DND-41 (cell line): ENCODE results near the gene PFKFB3.
A peak's percentile ranks its signal among the peaks of the same experiment; 100 is the strongest.

Experiments
- ATAC-seq: fragments of 200-7000 bp; cut with Tn5 transposase; 3 replicates; pipeline ENCODE4 v1.9.1; 2021; ENCODE audit warnings: low read depth; ENCODE audit not compliant: insufficient read depth
- DNase-seq: peaks from one replicate; pipeline ENCODE4 v3.0.0-alpha.2; 2020
- H2AFZ ChIP-seq: 2 replicates; pipeline ENCODE4 v1.6.0; 2012; ENCODE audit warnings: low read depth, low read length
- H3K27ac ChIP-seq: 2 replicates; pipeline ENCODE4 v1.5.1; 2012; ENCODE audit warnings: low read length, inconsistent platforms
- H3K27me3 ChIP-seq: fragments of 200-600 bp; sonication (generic); 2 replicates; pipeline ENCODE4 v1.6.0; 2012; ENCODE audit warnings: low read length, mild to moderate bottlenecking, inconsistent platforms; ENCODE audit not compliant: insufficient read depth, poor library complexity
- H3K36me3 ChIP-seq: 2 replicates; pipeline ENCODE4 v1.5.1; 2012; ENCODE audit warnings: low read length, inconsistent platforms; ENCODE audit not compliant: insufficient read depth
- H3K4me1 ChIP-seq: 2 replicates; pipeline ENCODE4 v1.5.1; 2012; ENCODE audit warnings: mild to moderate bottlenecking, low read length; ENCODE audit not compliant: insufficient read depth
- H3K4me2 ChIP-seq: 2 replicates; pipeline ENCODE4 v1.6.0; 2012; ENCODE audit warnings: mild to moderate bottlenecking, moderate library complexity, low read length, inconsistent platforms; ENCODE audit not compliant: insufficient read depth
- H3K4me3 ChIP-seq, 2 experiments: fragments of 200-600 bp in 1 of 2; shearing (Covaris generic) in 1 of 2; 2 replicates each; pipeline ENCODE4 v1.5.1; 2012 to 2016; ENCODE audit warnings: inconsistent platforms in 2 of 2, low read length in 2 of 2, mild to moderate bottlenecking in 2 of 2, low read depth in 1 of 2, moderate library complexity in 1 of 2
- H3K79me2 ChIP-seq: 2 replicates; pipeline ENCODE4 v1.6.0; 2012; ENCODE audit warnings: low read length, inconsistent platforms; ENCODE audit not compliant: insufficient read depth
- H3K9ac ChIP-seq: 2 replicates; pipeline ENCODE4 v1.6.0; 2012; ENCODE audit warnings: low read depth, mild to moderate bottlenecking, inconsistent platforms, low read length, moderate library complexity
- H3K9me3 ChIP-seq: 2 replicates; pipeline ENCODE4 v1.5.1; 2012; ENCODE audit warnings: low read length, moderate library complexity, mild to moderate bottlenecking, inconsistent platforms; ENCODE audit not compliant: insufficient read depth, severe bottlenecking
- H4K20me1 ChIP-seq: 2 replicates; pipeline ENCODE4 v1.6.0; 2012; ENCODE audit warnings: low read length; ENCODE audit not compliant: insufficient read depth
- EZH2 ChIP-seq: IDR thresholded peaks from 3 replicates; pipeline ENCODE4 v1.6.1; 2012; ENCODE audit warnings: borderline replicate concordance, low read depth, mild to moderate bottlenecking, moderate library complexity, low read length, inconsistent platforms; ENCODE audit not compliant: severe bottlenecking
- TF ChIP-seq, protein P1 (sequence below): IDR thresholded peaks from 2 replicates; pipeline ENCODE4 v1.5.1; 2012; ENCODE audit warnings: borderline replicate concordance, low read length, moderate library complexity, mild to moderate bottlenecking; ENCODE audit not compliant: poor library complexity, severe bottlenecking; ENCODE audit errors: extremely low read depth

The PFKFB3 gene

GRCh38 chr10:6199131-6199733 lies 3.5 kb upstream of the PFKFB3 start:
- Histone ChIP-seq H3K36me3 (peaks cover 9% of the 10 kb centered on the region; the same call in 1 of the 2 replicates), H3K27ac (no peak overlapping the region), H3K4me1 (peaks cover 37% of the 10 kb centered on the region), H3K4me2 (no peak overlapping the region), H3K4me3 (no peak overlapping the region), H3K27me3 (no peaks in the 10 kb centered on the region), H2AFZ (no peak overlapping the region), H3K79me2 (peaks cover 19% of the 10 kb centered on the region), H3K9me3 (no peaks in the 10 kb centered on the region), H4K20me1 (peaks cover 13% of the 10 kb centered on the region), H3K9ac (no peak overlapping the region)
- DNase-seq (no peak), ATAC-seq (no peak)
- no peak for TF ChIP-seq EZH2
- TF ChIP-seq, protein P1, sequence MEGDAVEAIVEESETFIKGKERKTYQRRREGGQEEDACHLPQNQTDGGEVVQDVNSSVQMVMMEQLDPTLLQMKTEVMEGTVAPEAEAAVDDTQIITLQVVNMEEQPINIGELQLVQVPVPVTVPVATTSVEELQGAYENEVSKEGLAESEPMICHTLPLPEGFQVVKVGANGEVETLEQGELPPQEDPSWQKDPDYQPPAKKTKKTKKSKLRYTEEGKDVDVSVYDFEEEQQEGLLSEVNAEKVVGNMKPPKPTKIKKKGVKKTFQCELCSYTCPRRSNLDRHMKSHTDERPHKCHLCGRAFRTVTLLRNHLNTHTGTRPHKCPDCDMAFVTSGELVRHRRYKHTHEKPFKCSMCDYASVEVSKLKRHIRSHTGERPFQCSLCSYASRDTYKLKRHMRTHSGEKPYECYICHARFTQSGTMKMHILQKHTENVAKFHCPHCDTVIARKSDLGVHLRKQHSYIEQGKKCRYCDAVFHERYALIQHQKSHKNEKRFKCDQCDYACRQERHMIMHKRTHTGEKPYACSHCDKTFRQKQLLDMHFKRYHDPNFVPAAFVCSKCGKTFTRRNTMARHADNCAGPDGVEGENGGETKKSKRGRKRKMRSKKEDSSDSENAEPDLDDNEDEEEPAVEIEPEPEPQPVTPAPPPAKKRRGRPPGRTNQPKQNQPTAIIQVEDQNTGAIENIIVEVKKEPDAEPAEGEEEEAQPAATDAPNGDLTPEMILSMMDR, result no peak

DNA sequence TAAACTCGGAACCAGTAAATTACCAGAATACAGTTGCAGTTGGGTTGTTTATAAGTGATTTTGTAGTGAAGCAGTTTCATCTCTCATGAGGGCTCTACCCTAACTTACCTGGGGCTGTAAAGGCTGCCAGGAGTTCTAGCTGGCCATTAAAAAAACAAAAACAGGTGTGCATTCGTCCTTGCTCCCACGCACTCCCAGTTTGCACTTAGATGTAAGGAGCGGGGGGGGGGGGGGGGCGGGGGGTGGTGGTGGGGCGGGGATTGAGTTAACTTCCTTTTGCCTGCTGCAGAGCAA lies 2.3 kb upstream of the PFKFB3 start:
- Histone ChIP-seq H3K36me3 (peaks cover 18% of the 10 kb centered on the region; the same call in 1 of the 2 replicates), H3K4me2 (peak overlapping the region; percentile 99), H4K20me1 (peaks cover 25% of the 10 kb centered on the region), H3K79me2 (peaks cover 28% of the 10 kb centered on the region), H3K27me3 (no peaks in the 10 kb centered on the region), H3K4me3 (peak overlapping the region in 1 of 2 experiments; percentile 94; a peak in 2 of 4 replicates), H3K27ac (peak overlapping the region; percentile 88), H3K9ac (peak overlapping the region; percentile 88), H2AFZ (peak overlapping the region; percentile 86; the same call in 1 of the 2 replicates), H3K9me3 (no peaks in the 10 kb centered on the region), H3K4me1 (peaks cover 44% of the 10 kb centered on the region)
- DNase-seq (no peak), ATAC-seq (no peak)
- TF ChIP-seq, protein P1, result no peak

GRCh38 chr10:6200734-6201515 lies 1.8 kb upstream of the PFKFB3 start:
- Histone ChIP-seq H3K27me3 (no peaks in the 10 kb centered on the region), H3K27ac (peak overlapping the region; percentile 88), H3K4me2 (peak overlapping the region; percentile 99), H3K4me1 (peaks cover 42% of the 10 kb centered on the region), H4K20me1 (peaks cover 26% of the 10 kb centered on the region), H3K36me3 (peaks cover 18% of the 10 kb centered on the region; the same call in 1 of the 2 replicates), H3K79me2 (peaks cover 32% of the 10 kb centered on the region), H3K9me3 (no peaks in the 10 kb centered on the region), H2AFZ (peak overlapping the region; percentile 86), H3K4me3 (peak overlapping the region; percentile 45 to 94; a peak in 3 of 4 replicates), H3K9ac (peak overlapping the region; percentile 88)
- DNase-seq (peak; percentile 74), ATAC-seq (peak; percentile 13)
- TF ChIP-seq EZH2, result no peak

- peak overlapping the region; percentile 99 for H3K4me2 ChIP-seq
- DNase-seq (peak; percentile 84), ATAC-seq (peak; percentile 66)
- H3K27me3 ChIP-seq, result no peaks in the 10 kb centered on the region
- TF ChIP-seq EZH2, result no peak
- TF ChIP-seq, protein P1, result peak; percentile 36
- peaks cover 26% of the 10 kb centered on the region for H4K20me1 ChIP-seq
- peak overlapping the region; percentile 82 for H3K27ac ChIP-seq
- no peaks in the 10 kb centered on the region for H3K9me3 ChIP-seq
- H3K79me2 ChIP-seq, result peaks cover 34% of the 10 kb centered on the region
- H3K4me3 ChIP-seq, result peak overlapping the region; percentile 32 to 94; a peak in 3 of 4 replicates
- H3K36me3 ChIP-seq, result peaks cover 18% of the 10 kb centered on the region; the same call in 1 of the 2 replicates
- H3K4me1 ChIP-seq, result peaks cover 42% of the 10 kb centered on the region
- H2AFZ ChIP-seq, result peak overlapping the region; percentile 78
- H3K9ac ChIP-seq, result peak overlapping the region; percentile 88
Observed at GRCh38 chr10:6201516-6201975, 1.2 kb upstream of the PFKFB3 start.
